Measurements from ENCODE around the gene SP100. TPM values are rescaled to one million over a fixed set of nuclear protein-coding genes. Genes with fewer than 3 reads are reported as not detected.

Gene SP100
- total RNA-seq, 4 donors from 2014 or later = 70.1 to 102 (median 92.5) TPM

- H3K27me3 ChIP-seq = peaks cover 8% of the 10 kb centered on the region
- no peaks in the 10 kb centered on the region for H3K9me3 ChIP-seq
- H3K4me3 ChIP-seq = no peak overlapping the region
- H3K36me3 ChIP-seq = no peaks in the 10 kb centered on the region
- no peak for ATAC-seq
- H3K27ac ChIP-seq = no peak overlapping the region
- TF ChIP-seq POLR2A (IDR thresholded peaks at IDR 0.05) = no peak
- no peak for TF ChIP-seq EP300 (IDR thresholded peaks at IDR 0.05)
- TF ChIP-seq, protein P1, sequence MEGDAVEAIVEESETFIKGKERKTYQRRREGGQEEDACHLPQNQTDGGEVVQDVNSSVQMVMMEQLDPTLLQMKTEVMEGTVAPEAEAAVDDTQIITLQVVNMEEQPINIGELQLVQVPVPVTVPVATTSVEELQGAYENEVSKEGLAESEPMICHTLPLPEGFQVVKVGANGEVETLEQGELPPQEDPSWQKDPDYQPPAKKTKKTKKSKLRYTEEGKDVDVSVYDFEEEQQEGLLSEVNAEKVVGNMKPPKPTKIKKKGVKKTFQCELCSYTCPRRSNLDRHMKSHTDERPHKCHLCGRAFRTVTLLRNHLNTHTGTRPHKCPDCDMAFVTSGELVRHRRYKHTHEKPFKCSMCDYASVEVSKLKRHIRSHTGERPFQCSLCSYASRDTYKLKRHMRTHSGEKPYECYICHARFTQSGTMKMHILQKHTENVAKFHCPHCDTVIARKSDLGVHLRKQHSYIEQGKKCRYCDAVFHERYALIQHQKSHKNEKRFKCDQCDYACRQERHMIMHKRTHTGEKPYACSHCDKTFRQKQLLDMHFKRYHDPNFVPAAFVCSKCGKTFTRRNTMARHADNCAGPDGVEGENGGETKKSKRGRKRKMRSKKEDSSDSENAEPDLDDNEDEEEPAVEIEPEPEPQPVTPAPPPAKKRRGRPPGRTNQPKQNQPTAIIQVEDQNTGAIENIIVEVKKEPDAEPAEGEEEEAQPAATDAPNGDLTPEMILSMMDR (IDR thresholded peaks at IDR 0.05) = no peak
- no peak for TF ChIP-seq POLR2AphosphoS5 (IDR thresholded peaks at IDR 0.05)
- no peaks in the 10 kb centered on the region for H3K4me1 ChIP-seq
- 70 to 79% methylated on average over 2 of the region's 2 CpGs for WGBS, 2 donors (ENCODE audit: low coverage in 1 of 2)
Measured at GRCh38 chr2:230583581-230583980, 167.6 kb downstream of the SP100 start.

GRCh38 chr2:230586328-230586982, 170.5 kb downstream of the SP100 start:
- Histone ChIP-seq H3K9me3 (no peaks in the 10 kb centered on the region), H3K4me1 (no peaks in the 10 kb centered on the region), H3K27me3 (no peaks in the 10 kb centered on the region), H3K27ac (no peak overlapping the region), H3K36me3 (no peaks in the 10 kb centered on the region), H3K4me3 (no peak overlapping the region)
- WGBS, 2 donors (ENCODE audit: low coverage in 1 of 2) = 43 to 50% methylated on average over 2 of the region's 2 CpGs
- no peak for ATAC-seq
- TF ChIP-seq, protein P1 (IDR thresholded peaks at IDR 0.05) = no peak
- no peak for TF ChIP-seq POLR2A (IDR thresholded peaks at IDR 0.05)
- no peak for TF ChIP-seq POLR2AphosphoS5 (IDR thresholded peaks at IDR 0.05)
- no peak for TF ChIP-seq EP300 (IDR thresholded peaks at IDR 0.05)

DNA sequence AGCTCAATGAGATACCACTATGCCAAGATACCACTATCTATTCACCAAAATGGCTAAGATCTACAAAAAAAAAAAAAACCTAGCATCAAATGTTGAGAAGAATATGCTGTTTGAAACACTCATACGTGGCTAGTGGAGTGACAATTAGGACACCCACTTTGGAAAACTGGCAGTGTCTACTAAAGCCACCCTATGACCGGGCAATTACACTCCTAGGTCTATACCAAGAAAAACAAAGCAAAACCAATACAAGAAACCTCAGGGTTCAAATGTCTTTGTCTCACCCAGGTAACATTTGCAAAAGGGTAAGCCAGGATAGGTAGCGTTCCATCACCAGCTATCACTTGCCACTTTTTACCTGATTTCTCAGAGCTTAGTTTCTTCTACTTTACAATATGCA, 173.0 kb downstream of the SP100 start:
- no peak for ATAC-seq
- Histone ChIP-seq H3K4me3 (no peak overlapping the region), H3K36me3 (no peaks in the 10 kb centered on the region), H3K27me3 (no peaks in the 10 kb centered on the region), H3K4me1 (no peaks in the 10 kb centered on the region), H3K9me3 (no peaks in the 10 kb centered on the region), H3K27ac (no peak overlapping the region)
- WGBS, 2 donors (ENCODE audit: low coverage in 1 of 2) = 83 to 100% methylated on average over 1 to 3 of the region's 3 CpGs
- TF ChIP-seq POLR2AphosphoS5 (IDR thresholded peaks at IDR 0.05) (no peak), EP300 (IDR thresholded peaks at IDR 0.05) (no peak), POLR2A (IDR thresholded peaks at IDR 0.05) (no peak)
- TF ChIP-seq, protein P1 (IDR thresholded peaks at IDR 0.05) = no peak

- Histone ChIP-seq H3K9me3 (no peaks in the 10 kb centered on the region), H3K4me3 (no peak overlapping the region), H3K27me3 (no peaks in the 10 kb centered on the region), H3K4me1 (no peaks in the 10 kb centered on the region), H3K27ac (no peak overlapping the region), H3K36me3 (no peaks in the 10 kb centered on the region)
- TF ChIP-seq, protein P1 (IDR thresholded peaks at IDR 0.05) = no peak
- TF ChIP-seq POLR2AphosphoS5 (IDR thresholded peaks at IDR 0.05) (no peak), POLR2A (IDR thresholded peaks at IDR 0.05) (no peak), EP300 (IDR thresholded peaks at IDR 0.05) (no peak)
- ATAC-seq = no peak
- WGBS, 2 donors (ENCODE audit: low coverage in 1 of 2) = 85 to 95% methylated on average over 3 of the region's 3 CpGs
Measured at GRCh38 chr2:230589497-230590015, 173.6 kb downstream of the SP100 start.

DNA sequence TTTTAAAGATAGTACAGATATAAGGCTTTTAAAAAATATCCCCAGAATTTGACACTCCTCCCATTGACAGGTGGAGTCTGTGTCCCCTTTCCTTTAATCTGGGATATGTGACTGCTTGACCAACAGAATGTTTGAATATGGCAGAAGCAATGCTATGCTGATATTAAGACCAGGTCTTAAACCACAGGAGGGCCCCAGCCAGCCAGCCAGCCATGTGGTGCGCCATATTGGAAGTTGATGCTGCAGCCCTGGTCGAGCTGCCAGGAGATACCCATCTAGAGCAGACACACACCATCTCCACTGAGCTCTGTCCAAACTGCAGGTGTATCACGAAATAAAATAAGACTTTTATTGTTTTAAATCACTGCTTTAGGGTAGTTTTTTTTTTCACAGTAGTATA, 174.3 kb downstream of the SP100 start:
- H3K27me3 ChIP-seq = no peaks in the 10 kb centered on the region
- ATAC-seq = no peak
- no peaks in the 10 kb centered on the region for H3K9me3 ChIP-seq
- no peak overlapping the region for H3K27ac ChIP-seq
- H3K36me3 ChIP-seq = no peaks in the 10 kb centered on the region
- H3K4me3 ChIP-seq = no peak overlapping the region
- 65 to 72% methylated on average over 3 of the region's 3 CpGs for WGBS, 2 donors (ENCODE audit: low coverage in 1 of 2)
- TF ChIP-seq POLR2AphosphoS5 (IDR thresholded peaks at IDR 0.05) (no peak), EP300 (IDR thresholded peaks at IDR 0.05) (no peak), POLR2A (IDR thresholded peaks at IDR 0.05) (no peak)
- TF ChIP-seq, protein P1 (IDR thresholded peaks at IDR 0.05) = no peak
- H3K4me1 ChIP-seq = no peaks in the 10 kb centered on the region

Data from gastroesophageal sphincter (tissue), 4 donors.